HepG2 (cell line): ENCODE results near the gene TBC1D21. TPM values are rescaled to one million over a fixed set of nuclear protein-coding genes. Genes with fewer than 3 reads are reported as not detected.

Experiments used
- ATAC-seq: fragments of 200-7000 bp; cut with Tn5 transposase; 3 replicates; pipeline ENCODE4 v1.9.1; 2020; ENCODE audit warnings: mild to moderate bottlenecking, moderate library complexity
- BruUV-seq: library from RNA; stranded (reverse); fragments of 400-500 nt; replicated peaks from 2 replicates; lab custom pipeline; 2021; lab: Mats Ljungman, UMichigan
- CTCF ChIA-PET: fragments of 300-600 bp; formaldehyde crosslinking; extraction: SDS; loops from one replicate; lab custom pipeline; 2021; ENCODE audit warnings: low total read pairs, inconsistent platforms, low intra/inter-chr PET ratio; lab: Yijun Ruan, JAX
- POLR2A ChIA-PET: fragments of 350-600 bp; sonication (Branson Sonifier 250); formaldehyde crosslinking; loops from one replicate; lab custom pipeline; 2020; ENCODE audit warnings: antibody characterized with exemption, inconsistent platforms; lab: Yijun Ruan, JAX
- DNase-seq: peaks from one replicate; pipeline ENCODE4 v3.0.0-alpha.2; 2015; ENCODE audit warnings: low spot score
- FAIRE-seq: peaks from 3 replicates; lab custom pipeline; 2011; peaks lifted over from hg19 to GRCh38; lab: Jason Lieb, UNC
- H2AFZ ChIP-seq: one replicate; pipeline ENCODE4 v1.6.1; 2011; ENCODE audit warnings: low read length, inconsistent platforms
- H3K27ac ChIP-seq: fragments of 300-600 bp; 3 replicates; pipeline ENCODE4 v1.8.0; 2011; ENCODE audit warnings: mixed run types, mild to moderate bottlenecking, mixed read lengths, low read length, inconsistent platforms; ENCODE audit not compliant: insufficient read depth; ENCODE audit errors: extremely low read length
- H3K27me3 ChIP-seq, 2 experiments: fragments of 200-600 bp in 1 of 2; 2 replicates in 1 of 2; 3 replicates in 1 of 2; pipeline versions ENCODE4 v1.6.0 to v1.8.0; 2011; ENCODE audit warnings: low read length in 2 of 2, mild to moderate bottlenecking in 2 of 2, moderate library complexity in 2 of 2, inconsistent platforms in 1 of 2; ENCODE audit not compliant: insufficient read depth in 2 of 2, control insufficient read depth in 1 of 2
- H3K36me3 ChIP-seq, 2 experiments: fragments of 200-600 bp in 1 of 2; replicated peaks in 1 of 2; 2 replicates in 1 of 2; 3 replicates in 1 of 2; pipeline versions ENCODE4 v1.5.1 to v1.8.0; 2011; ENCODE audit warnings: low read length in 2 of 2, inconsistent platforms in 1 of 2; ENCODE audit not compliant: insufficient read depth in 2 of 2, control insufficient read depth in 1 of 2
- H3K4me1 ChIP-seq: 2 replicates; pipeline ENCODE4 v1.5.1; 2012; ENCODE audit warnings: low read length, inconsistent platforms; ENCODE audit not compliant: insufficient read depth
- H3K4me2 ChIP-seq: 2 replicates; pipeline ENCODE4 v1.6.0; 2011; ENCODE audit warnings: low read depth, low read length, inconsistent platforms
- H3K4me3 ChIP-seq, 3 experiments: fragments of 200-600 bp in 1 of 3; sonication (generic), shearing (Covaris generic) in 1 of 3; replicated peaks in 1 of 3; 2 replicates each; pipeline ENCODE4 v1.5.1; 2011 to 2016; ENCODE audit warnings: low read length in 3 of 3, inconsistent platforms in 2 of 3, low read depth in 2 of 3, mild to moderate bottlenecking in 2 of 3, control low read depth in 1 of 3, mixed read lengths in 1 of 3; ENCODE audit not compliant: insufficient read depth in 1 of 3
- H3K79me2 ChIP-seq: one replicate; pipeline ENCODE4 v1.6.1; 2011; ENCODE audit warnings: low read length, inconsistent platforms; ENCODE audit not compliant: insufficient read depth
- H3K9ac ChIP-seq: 2 replicates; pipeline ENCODE4 v1.6.0; 2011; ENCODE audit warnings: mild to moderate bottlenecking, low read depth, low read length, inconsistent platforms; ENCODE audit not compliant: insufficient read depth
- H3K9me3 ChIP-seq: 2 replicates; pipeline ENCODE4 v1.5.1; 2012; ENCODE audit warnings: mild to moderate bottlenecking, low read length
- H4K20me1 ChIP-seq: 2 replicates; pipeline ENCODE4 v1.6.0; 2011; ENCODE audit warnings: inconsistent platforms, mild to moderate bottlenecking, low read length, moderate library complexity; ENCODE audit not compliant: insufficient read depth
- AGO1 ChIP-seq: fragments of 200-400 bp; formaldehyde crosslinking; IDR thresholded peaks from 2 replicates; pipeline ENCODE4 v1.6.1; 2017; ENCODE audit warnings: mild to moderate bottlenecking, low read depth, low read length, moderate library complexity; ENCODE audit not compliant: poor library complexity, severe bottlenecking
- ARID5B ChIP-seq: IDR thresholded peaks from 2 replicates; pipeline ENCODE4 v1.4.0; 2020; ENCODE audit warnings: mild to moderate bottlenecking, missing genetic modification reagents
- ATF5 ChIP-seq: sonication (generic); formaldehyde crosslinking; IDR thresholded peaks from 2 replicates; pipeline ENCODE4 v1.4.0; 2020; ENCODE audit warnings: mild to moderate bottlenecking, low read depth, missing genetic modification reagents
- KMT2A ChIP-seq: sonication (generic); formaldehyde crosslinking; IDR thresholded peaks from 2 replicates; pipeline ENCODE4 v1.4.0; 2020; ENCODE audit warnings: missing genetic modification reagents
- MLXIP ChIP-seq: sonication (generic); formaldehyde crosslinking; IDR thresholded peaks from 2 replicates; pipeline ENCODE4 v1.9.0; 2021; ENCODE audit warnings: missing genetic modification reagents, borderline replicate concordance
- NCOR1 ChIP-seq: fragments of 200-600 bp; sonication (generic); IDR thresholded peaks from 2 replicates; pipeline ENCODE4 v1.7.0; 2017; ENCODE audit warnings: antibody characterized with exemption, low read length, borderline replicate concordance
- PAWR ChIP-seq: sonication (generic); formaldehyde crosslinking; IDR thresholded peaks from 2 replicates; pipeline ENCODE4 v1.4.0; 2020; ENCODE audit warnings: missing genetic modification reagents, mild to moderate bottlenecking, borderline replicate concordance
- PHF5A ChIP-seq: IDR thresholded peaks from one replicate; pipeline ENCODE4 v1.6.1; 2018; ENCODE audit warnings: low read depth, missing genetic modification reagents; ENCODE audit not compliant: unreplicated experiment
- SKIL ChIP-seq: sonication (generic); formaldehyde crosslinking; IDR thresholded peaks from 2 replicates; pipeline ENCODE4 v1.8.0; 2022; ENCODE audit warnings: missing genetic modification reagents, mild to moderate bottlenecking, moderate library complexity, borderline replicate concordance
- ZFX ChIP-seq: sonication (generic); formaldehyde crosslinking; IDR thresholded peaks from 2 replicates; pipeline ENCODE4 v1.4.0; 2020; ENCODE audit warnings: mild to moderate bottlenecking, low read depth, missing genetic modification reagents, moderate library complexity
- ZNF225 ChIP-seq: sonication (generic); formaldehyde crosslinking; IDR thresholded peaks from 2 replicates; pipeline ENCODE4 v1.4.0; 2020; ENCODE audit warnings: mild to moderate bottlenecking, missing genetic modification reagents
- ZNF670 ChIP-seq: sonication (generic); formaldehyde crosslinking; IDR thresholded peaks from 2 replicates; pipeline ENCODE4 v1.8.0; 2022; ENCODE audit warnings: mild to moderate bottlenecking, missing genetic modification reagents, borderline replicate concordance
- WGBS: methylation state at CpG from one replicate; pipeline ENCODE4 v1.1.6; 2017; ENCODE audit warnings: low lambda C conversion rate; 5-methylcytosine and 5-hydroxymethylcytosine counted together
- in situ Hi-C: cut with HindIII; loops from 2 replicates; pipeline ENCODE4 v1.10.0; 2017; ENCODE audit warnings: low pct_unique_long_range_greater_than_20kb; ENCODE audit not compliant: extremely low pct_ligation_motif_present
- intact Hi-C: fragments of 100-400 bp; cut with micrococcal nuclease; formaldehyde crosslinking; loops from one replicate; pipeline ENCODE4 v1.10.0; 2022; ENCODE audit not compliant: unreplicated experiment
- polyA plus RNA-seq, 8 experiments: library from polyadenylated mRNA; depleted of rRNA in 3 of 8; stranded (reverse) in 7 of 8; unstranded in 1 of 8; fragments of >200 nt; fragmentation: Illumina TruSeq in 4 of 8; extraction: Trizol in 4 of 8; gene quantifications; 2 replicates each; pipeline versions ENCODE4 v1.2.1 to v1.2.3, GENCODE V29; 2011 to 2016; ENCODE audit warnings: low read depth in 4 of 8, missing spikeins in 1 of 8, mixed read lengths in 1 of 8; ENCODE audit not compliant: insufficient read depth in 1 of 8
- total RNA-seq, 5 experiments: library from RNA; depleted of rRNA; stranded (reverse); fragments of >200 nt; fragmentation: Illumina TruSeq; extraction: Trizol; gene quantifications; 2 replicates each; pipeline ENCODE4 v1.2.3, GENCODE V29; 2016; ENCODE audit warnings: low read depth in 1 of 5

Gene TBC1D21
- total and polyA plus RNA-seq, 2 of the 13 experiments (the other 11 are each of a cell fraction or from before 2014, with no cell fraction given): not detected

GRCh38 chr15:73919706-73920105, 46.3 kb downstream of the TBC1D21 start (continued):
- no peak for TF ChIP-seq MLXIP (CRISPR knock-in tag)

- peaks cover 3 to 42% of the 10 kb centered on the region in 2 experiments; a peak in 3 of 5 replicates for H3K27me3 ChIP-seq
- no peak overlapping the region for H2AFZ ChIP-seq
- H3K9me3 ChIP-seq: no peaks in the 10 kb centered on the region
- H3K79me2 ChIP-seq: no peaks in the 10 kb centered on the region
- no peak for ATAC-seq
- no peaks in the 10 kb centered on the region for H4K20me1 ChIP-seq
- no peak overlapping the region for H3K4me2 ChIP-seq
- no peak for DNase-seq
- H3K4me1 ChIP-seq: peaks cover 2% of the 10 kb centered on the region; the same call in 1 of the 2 replicates
- no peaks in the 10 kb centered on the region for H3K36me3 ChIP-seq
- no TSS peak for BruUV-seq
- 20% methylated on average over 4 of the region's 4 CpGs for WGBS
- intact Hi-C loops: no loop called here
- H3K9ac ChIP-seq: no peak overlapping the region
- CTCF ChIA-PET: no interaction called here
- no peak overlapping the region for H3K4me3 ChIP-seq
- no peak overlapping the region for H3K27ac ChIP-seq
- no peak for FAIRE-seq
- in situ Hi-C loops: no loop called here
- POLR2A ChIA-PET: no interaction called here
- TF ChIP-seq ATF5: no peak
- no peak for TF ChIP-seq PAWR (CRISPR knock-in tag)
- TF ChIP-seq AGO1: no peak
- TF ChIP-seq SKIL: no peak
- no peak for TF ChIP-seq KMT2A
- no peak for TF ChIP-seq ARID5B (CRISPR knock-in tag)
- no peak for TF ChIP-seq ZFX (CRISPR knock-in tag)
- no peak for TF ChIP-seq ZNF670 (CRISPR knock-in tag)
- TF ChIP-seq NCOR1: no peak
- no peak for TF ChIP-seq PHF5A (CRISPR knock-in tag)
- no peak for TF ChIP-seq ZNF225
These were observed 48.0 kb downstream of the TBC1D21 start for GRCh38 chr15:73921254-73921925.
